ENCODE data around the gene CALCB. TPM values are rescaled to one million over a fixed set of nuclear protein-coding genes. Genes with fewer than 3 reads are reported as not detected.

The CALCB gene
- total RNA-seq, 1 experiment from 2014 or later, result not detected

- DNase-seq (ENCODE audit: low read depth), result peak; percentile 59
Measured at GRCh38 chr11:15074206-15075161, 1.1 kb downstream of the CALCB start.

- DNase-seq (ENCODE audit: low read depth), result no peak
Measured at GRCh38 chr11:15075162-15075526, 1.8 kb downstream of the CALCB start.

- no peak for DNase-seq (ENCODE audit: low read depth)
Measured at GRCh38 chr11:15091175-15091574, 17.8 kb downstream of the CALCB start.

- no peak for DNase-seq (ENCODE audit: low read depth)
Measured at GRCh38 chr11:15091625-15092024, 18.2 kb downstream of the CALCB start.

- DNase-seq (ENCODE audit: low read depth), result no peak
Measured at GRCh38 chr11:15093432-15093831, 20.0 kb downstream of the CALCB start.

- no peak for DNase-seq (ENCODE audit: low read depth)
Measured at GRCh38 chr11:15095736-15096228, 22.4 kb downstream of the CALCB start.

- peak; percentile 41 for DNase-seq (ENCODE audit: low read depth)
Measured at GRCh38 chr11:15097411-15097810, 24.0 kb downstream of the CALCB start.

GRCh38 chr11:15099267-15099666 lies 25.9 kb downstream of the CALCB start:
- no peak for DNase-seq (ENCODE audit: low read depth)

- peak; percentile 66 for DNase-seq (ENCODE audit: low read depth)
Measured at GRCh38 chr11:15101072-15101709, 27.8 kb downstream of the CALCB start.

GRCh38 chr11:15104166-15104565 lies 30.8 kb downstream of the CALCB start:
- DNase-seq (ENCODE audit: low read depth), result no peak

- DNase-seq (ENCODE audit: low read depth), result peak; percentile 94
Measured at GRCh38 chr11:15106201-15106965, 33.0 kb downstream of the CALCB start.

GRCh38 chr11:15107730-15108515 lies 34.5 kb downstream of the CALCB start:
- peak; percentile 70 for DNase-seq (ENCODE audit: low read depth)

GRCh38 chr11:15108592-15109130 lies 35.3 kb downstream of the CALCB start:
- no peak for DNase-seq (ENCODE audit: low read depth)

GRCh38 chr11:15109602-15110001 lies 36.2 kb downstream of the CALCB start:
- no peak for DNase-seq (ENCODE audit: low read depth)

GRCh38 chr11:15111215-15111614 lies 37.8 kb downstream of the CALCB start:
- DNase-seq (ENCODE audit: low read depth), result no peak

GRCh38 chr11:15112131-15112541 lies 38.7 kb downstream of the CALCB start:
- DNase-seq (ENCODE audit: low read depth), result no peak

- peak; percentile 24 for DNase-seq (ENCODE audit: low read depth)
Measured at GRCh38 chr11:15113381-15113780, 40.0 kb downstream of the CALCB start.

- no peak for DNase-seq (ENCODE audit: low read depth)
Measured at GRCh38 chr11:15114501-15115475, 41.4 kb downstream of the CALCB start, which contains the start of gene INSC. INSC (plus strand) TSS chr11:15114923; CDS start chr11:15149175, 34,252 bp downstream.

- DNase-seq (ENCODE audit: low read depth), result no peak
Measured at GRCh38 chr11:15115686-15116085, 42.3 kb downstream of the CALCB start.

GRCh38 chr11:15117751-15118150 lies 44.4 kb downstream of the CALCB start:
- DNase-seq (ENCODE audit: low read depth), result no peak

Measured in M059J (cell line).